ENCODE results near the gene DNASE2B.

The DNASE2B gene

GRCh38 chr1:84425150-84425896, 27.0 kb downstream of the DNASE2B start:
- peaks cover 5% of the 10 kb centered on the region for H3K9me3 Mint-ChIP-seq
- H3K36me3 Mint-ChIP-seq (ENCODE audit: low read depth): no peaks in the 10 kb centered on the region
- no peak overlapping the region for H3K4me3 Mint-ChIP-seq
- no peak overlapping the region for H3K27ac Mint-ChIP-seq
- TF ChIP-seq CTCF (IDR thresholded peaks at IDR 0.05; ENCODE audit: unreplicated experiment in 3 of 3): no peak
- no peaks in the 10 kb centered on the region for H3K4me1 Mint-ChIP-seq
- no peaks in the 10 kb centered on the region for H3K27me3 Mint-ChIP-seq (ENCODE audit: low read depth)

- no peak overlapping the region for H3K4me3 Mint-ChIP-seq
- H3K36me3 Mint-ChIP-seq (ENCODE audit: low read depth): no peaks in the 10 kb centered on the region
- H3K27me3 Mint-ChIP-seq (ENCODE audit: low read depth): no peaks in the 10 kb centered on the region
- TF ChIP-seq CTCF (IDR thresholded peaks at IDR 0.05; ENCODE audit: unreplicated experiment in 3 of 3): no peak
- peaks cover 9% of the 10 kb centered on the region for H3K9me3 Mint-ChIP-seq
- no peak overlapping the region for H3K27ac Mint-ChIP-seq
- H3K4me1 Mint-ChIP-seq: no peaks in the 10 kb centered on the region
These were observed 28.1 kb downstream of the DNASE2B start for GRCh38 chr1:84426376-84426775.

- H3K27ac Mint-ChIP-seq: no peak overlapping the region
These were observed 29.2 kb downstream of the DNASE2B start for GRCh38 chr1:84427250-84428188.

GRCh38 chr1:84428235-84428634, 30.0 kb downstream of the DNASE2B start:
- no peak overlapping the region for H3K27ac Mint-ChIP-seq
- H3K9me3 Mint-ChIP-seq: peaks cover 9% of the 10 kb centered on the region
- no peak overlapping the region for H3K4me3 Mint-ChIP-seq
- no peaks in the 10 kb centered on the region for H3K4me1 Mint-ChIP-seq
- H3K36me3 Mint-ChIP-seq (ENCODE audit: low read depth): no peaks in the 10 kb centered on the region
- H3K27me3 Mint-ChIP-seq (ENCODE audit: low read depth): no peaks in the 10 kb centered on the region
- TF ChIP-seq CTCF (IDR thresholded peaks at IDR 0.05; ENCODE audit: unreplicated experiment in 3 of 3): no peak

More at GRCh38 chr1:84427250-84428188, 29.2 kb downstream of the DNASE2B start:
- Mint-ChIP-seq H3K4me3 (no peak overlapping the region), H3K9me3 (peaks cover 9% of the 10 kb centered on the region), H3K36me3 (ENCODE audit: low read depth) (no peaks in the 10 kb centered on the region), H3K27me3 (ENCODE audit: low read depth) (no peaks in the 10 kb centered on the region), H3K4me1 (no peaks in the 10 kb centered on the region)
- TF ChIP-seq CTCF (IDR thresholded peaks at IDR 0.05; ENCODE audit: unreplicated experiment in 3 of 3): no peak

GRCh38 chr1:84429231-84429630, 30.9 kb downstream of the DNASE2B start:
- no peak for TF ChIP-seq CTCF (IDR thresholded peaks at IDR 0.05; ENCODE audit: unreplicated experiment in 3 of 3)
- no peaks in the 10 kb centered on the region for H3K4me1 Mint-ChIP-seq
- no peak overlapping the region for H3K27ac Mint-ChIP-seq
- H3K9me3 Mint-ChIP-seq: peaks cover 9% of the 10 kb centered on the region
- no peaks in the 10 kb centered on the region for H3K36me3 Mint-ChIP-seq (ENCODE audit: low read depth)
- no peak overlapping the region for H3K4me3 Mint-ChIP-seq
- H3K27me3 Mint-ChIP-seq (ENCODE audit: low read depth): no peaks in the 10 kb centered on the region
